OCI-LY7 (cell line): ENCODE data around the gene C4orf51. TPM values are rescaled to one million over a fixed set of nuclear protein-coding genes. Genes with fewer than 3 reads are reported as not detected.

ENCODE experiments used
- BruUV-seq: library from RNA; stranded (reverse); fragments of 400-500 nt; replicated peaks from 2 replicates; lab custom pipeline; 2021; lab: Mats Ljungman, UMichigan
- CTCF ChIA-PET: fragments of 300-600 bp; sonication (Branson Sonifier 250); formaldehyde crosslinking; loops from one replicate; lab custom pipeline; 2022; ENCODE audit warnings: antibody characterized with exemption; ENCODE audit not compliant: unreplicated experiment; lab: Charles Lee
- POLR2A ChIA-PET: fragments of 300-600 bp; sonication (Branson Sonifier 250); formaldehyde crosslinking; loops from one replicate; lab custom pipeline; 2022; ENCODE audit warnings: antibody characterized with exemption; lab: Charles Lee
- DNase-seq: peaks from one replicate; pipeline ENCODE4 v3.0.0-alpha.2; 2015; ENCODE audit warnings: low spot score
- H2AFZ ChIP-seq: fragments of 200-600 bp; sonication (generic), shearing (Covaris generic); 2 replicates; pipeline ENCODE4 v1.6.1; 2014; ENCODE audit warnings: mild to moderate bottlenecking, antibody characterized with exemption, low read length, moderate library complexity
- H3K27ac ChIP-seq: fragments of 200-600 bp; sonication (generic); 2 replicates; pipeline ENCODE4 v1.5.1; 2014; ENCODE audit warnings: mixed run types, low read depth, mild to moderate bottlenecking, moderate library complexity, low read length, inconsistent platforms; ENCODE audit not compliant: poor library complexity, severe bottlenecking
- H3K36me3 ChIP-seq: fragments of 200-600 bp; sonication (generic); 2 replicates; pipeline ENCODE4 v1.6.1; 2014; ENCODE audit warnings: mild to moderate bottlenecking, antibody characterized with exemption, low read length, moderate library complexity, mixed read lengths; ENCODE audit not compliant: insufficient read depth
- H3K4me1 ChIP-seq: fragments of 200-600 bp; sonication (generic); 2 replicates; pipeline ENCODE4 v1.5.1; 2014; ENCODE audit warnings: mild to moderate bottlenecking, low read length; ENCODE audit not compliant: insufficient read depth, poor library complexity, severe bottlenecking
- H3K4me2 ChIP-seq: fragments of 200-600 bp; sonication (generic); 2 replicates; pipeline ENCODE4 v1.6.1; 2014; ENCODE audit warnings: mild to moderate bottlenecking, low read length
- H3K4me3 ChIP-seq: fragments of 200-600 bp; sonication (generic); 2 replicates; pipeline ENCODE4 v1.5.1; 2014; ENCODE audit warnings: mild to moderate bottlenecking, low read depth, low read length; ENCODE audit not compliant: poor library complexity, severe bottlenecking
- H3K79me2 ChIP-seq: fragments of 200-600 bp; sonication (generic); 2 replicates; pipeline ENCODE4 v1.6.1; 2016; ENCODE audit warnings: low read depth, mild to moderate bottlenecking, low read length, moderate library complexity, mixed read lengths; ENCODE audit not compliant: insufficient read depth
- H3K9me2 ChIP-seq: fragments of 200-600 bp; sonication (generic); 2 replicates; pipeline ENCODE4 v1.6.1; 2016; ENCODE audit warnings: mild to moderate bottlenecking, low read length, mixed read lengths; ENCODE audit not compliant: insufficient read depth
- H3K9me3 ChIP-seq: fragments of 200-600 bp; sonication (generic); 2 replicates; pipeline ENCODE4 v1.6.1; 2014; ENCODE audit warnings: mild to moderate bottlenecking, mixed run types, low read length, mixed read lengths
- H4K20me1 ChIP-seq: fragments of 200-600 bp; sonication (generic); 2 replicates; pipeline ENCODE4 v1.6.1; 2014; ENCODE audit warnings: mild to moderate bottlenecking, antibody characterized with exemption, low read length, moderate library complexity, mixed read lengths; ENCODE audit not compliant: insufficient read depth
- EZH2phosphoT487 ChIP-seq: fragments of 200-600 bp; sonication (generic); IDR thresholded peaks from 2 replicates; pipeline ENCODE4 v1.6.1; 2018; ENCODE audit warnings: low read depth, borderline replicate concordance, mild to moderate bottlenecking, mixed run types, antibody characterized with exemption, low read length, moderate library complexity, mixed read lengths
- intact Hi-C: fragments of 100-400 bp; cut with micrococcal nuclease; formaldehyde crosslinking; loops from one replicate; pipeline ENCODE4 v1.10.0; 2022; ENCODE audit not compliant: unreplicated experiment
- total RNA-seq, 2 experiments: library from RNA; depleted of rRNA in 1 of 2; stranded (reverse); fragments of >200 nt in 1 of 2; shearing (Covaris generic) in 1 of 2; gene quantifications; 2 replicates each; pipeline ENCODE4 v1.2.3, GENCODE V29; 2014 to 2022
- TF ChIP-seq, protein P1 (sequence below): fragments of 200-600 bp; sonication (generic); conservative IDR thresholded peaks from 2 replicates; pipeline ENCODE4 v1.5.1; 2014; ENCODE audit warnings: mild to moderate bottlenecking, antibody characterized with exemption, low read length, moderate library complexity, mixed read lengths

Gene C4orf51
- total RNA-seq, 2 experiments from 2014 or later: not detected

DNA sequence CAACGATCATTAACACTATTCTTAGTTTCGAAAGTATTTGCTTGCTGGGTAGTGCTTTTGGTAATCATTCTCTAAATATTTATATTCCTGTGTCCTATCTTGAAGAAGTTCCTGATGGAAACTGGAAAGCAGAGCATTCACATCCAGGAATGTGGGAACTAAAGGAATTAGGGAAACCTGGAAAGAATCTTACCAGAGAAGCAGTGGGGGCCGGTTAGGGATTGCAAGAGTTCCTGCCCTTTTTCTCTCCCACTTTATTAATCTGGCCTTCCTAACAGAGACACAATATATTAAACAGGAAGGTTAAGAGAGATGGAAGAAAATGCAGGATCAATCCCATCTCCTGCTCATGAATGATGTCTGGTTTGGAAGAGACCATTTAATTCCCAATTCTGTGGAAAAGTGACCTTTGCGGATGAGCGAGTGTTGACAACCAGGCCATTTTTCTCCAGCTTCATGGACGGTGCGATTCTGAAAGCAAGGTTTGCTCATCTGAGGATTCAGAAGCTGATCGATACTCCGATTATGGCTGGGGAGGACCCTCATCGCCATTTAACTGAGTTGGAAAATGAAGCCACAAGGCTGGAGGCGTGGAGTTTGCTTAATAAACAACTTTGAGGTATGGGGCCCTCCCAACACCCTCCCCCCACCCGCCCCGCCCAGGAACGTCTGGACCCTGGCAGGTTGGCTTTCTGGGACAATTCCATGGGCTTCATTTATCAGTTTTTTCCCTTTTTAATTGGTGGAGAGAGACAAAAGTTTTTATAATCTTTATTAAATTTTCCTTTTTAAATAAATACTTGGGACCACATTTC, 52.3 kb downstream of the C4orf51 start:
- TF ChIP-seq, protein P1, sequence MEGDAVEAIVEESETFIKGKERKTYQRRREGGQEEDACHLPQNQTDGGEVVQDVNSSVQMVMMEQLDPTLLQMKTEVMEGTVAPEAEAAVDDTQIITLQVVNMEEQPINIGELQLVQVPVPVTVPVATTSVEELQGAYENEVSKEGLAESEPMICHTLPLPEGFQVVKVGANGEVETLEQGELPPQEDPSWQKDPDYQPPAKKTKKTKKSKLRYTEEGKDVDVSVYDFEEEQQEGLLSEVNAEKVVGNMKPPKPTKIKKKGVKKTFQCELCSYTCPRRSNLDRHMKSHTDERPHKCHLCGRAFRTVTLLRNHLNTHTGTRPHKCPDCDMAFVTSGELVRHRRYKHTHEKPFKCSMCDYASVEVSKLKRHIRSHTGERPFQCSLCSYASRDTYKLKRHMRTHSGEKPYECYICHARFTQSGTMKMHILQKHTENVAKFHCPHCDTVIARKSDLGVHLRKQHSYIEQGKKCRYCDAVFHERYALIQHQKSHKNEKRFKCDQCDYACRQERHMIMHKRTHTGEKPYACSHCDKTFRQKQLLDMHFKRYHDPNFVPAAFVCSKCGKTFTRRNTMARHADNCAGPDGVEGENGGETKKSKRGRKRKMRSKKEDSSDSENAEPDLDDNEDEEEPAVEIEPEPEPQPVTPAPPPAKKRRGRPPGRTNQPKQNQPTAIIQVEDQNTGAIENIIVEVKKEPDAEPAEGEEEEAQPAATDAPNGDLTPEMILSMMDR: no peak
- TF ChIP-seq EZH2phosphoT487: no peak
- no peaks in the 10 kb centered on the region for H3K9me2 ChIP-seq
- H3K4me1 ChIP-seq: peaks cover 6% of the 10 kb centered on the region
- CTCF ChIA-PET: no interaction called here
- H3K9me3 ChIP-seq: no peaks in the 10 kb centered on the region
- H3K4me3 ChIP-seq: peak overlapping the region; percentile 69
- H3K27ac ChIP-seq: no peak overlapping the region
- no TSS peak for BruUV-seq
- H2AFZ ChIP-seq: peak overlapping the region; percentile 93
- intact Hi-C loops: no loop called here
- H3K79me2 ChIP-seq: no peaks in the 10 kb centered on the region
- no peak for DNase-seq
- no peaks in the 10 kb centered on the region for H4K20me1 ChIP-seq
- H3K4me2 ChIP-seq: peak overlapping the region; percentile 74
- no peaks in the 10 kb centered on the region for H3K36me3 ChIP-seq
- POLR2A ChIA-PET: no interaction called here

DNA sequence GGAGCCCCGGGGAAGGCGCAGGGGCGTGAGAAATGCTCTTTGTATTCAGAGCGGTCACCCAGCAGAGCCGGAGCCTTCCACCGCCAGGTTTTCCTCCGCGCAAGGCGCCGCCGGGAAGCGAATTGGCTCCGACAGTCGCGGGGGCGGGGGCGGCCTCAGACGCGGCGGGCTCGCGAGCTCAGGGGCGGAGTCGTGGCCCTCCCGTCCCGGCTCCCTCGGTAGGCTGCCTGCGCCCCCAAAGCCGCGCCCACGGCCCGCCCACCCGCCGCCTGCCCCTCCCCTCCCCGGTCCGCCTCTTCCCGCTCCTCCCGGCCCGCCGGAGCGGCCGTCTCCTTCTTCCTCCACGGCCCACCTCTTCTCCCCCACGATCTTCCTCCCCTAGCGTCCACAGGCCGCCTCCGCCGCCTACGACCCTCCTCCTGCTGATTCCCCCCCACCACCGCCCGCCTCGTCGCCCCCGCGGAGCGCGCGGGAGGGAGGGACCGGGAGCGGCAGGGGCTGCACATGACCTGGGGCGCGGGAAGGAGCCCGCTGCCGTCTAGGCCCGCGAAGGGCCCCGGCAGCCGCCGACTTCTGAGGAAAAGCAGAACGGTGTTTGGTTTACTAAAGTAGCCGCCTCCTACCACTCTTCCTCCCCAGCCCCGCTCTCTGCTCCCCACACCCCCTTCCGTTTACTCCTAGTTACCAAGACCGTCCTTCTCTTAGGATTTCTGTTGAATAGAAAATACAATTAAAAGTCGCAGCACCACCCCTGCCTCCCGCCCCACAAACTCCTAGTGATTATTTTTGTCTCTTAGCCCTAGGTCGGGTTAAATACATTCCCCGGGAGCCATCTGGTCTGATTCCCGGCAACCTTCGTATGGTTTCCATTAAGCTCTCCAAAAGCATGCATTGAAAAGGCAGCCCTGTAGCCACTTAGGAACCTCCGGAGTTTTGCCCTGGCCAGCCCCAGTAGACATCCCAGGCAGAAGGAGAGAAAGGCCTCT, 53.2 kb downstream of the C4orf51 start:
- peak overlapping the region; percentile 74 for H3K4me2 ChIP-seq

More for the DNA sequence above, 53.2 kb downstream of the C4orf51 start:
- Histone ChIP-seq H3K4me3 (peak overlapping the region; percentile 69), H3K9me2 (no peaks in the 10 kb centered on the region), H3K79me2 (no peaks in the 10 kb centered on the region), H4K20me1 (no peaks in the 10 kb centered on the region), H2AFZ (peak overlapping the region; percentile 93), H3K9me3 (no peaks in the 10 kb centered on the region), H3K4me1 (peaks cover 6% of the 10 kb centered on the region), H3K27ac (no peak overlapping the region), H3K36me3 (no peaks in the 10 kb centered on the region)
- peak; percentile 81 for DNase-seq
- TF ChIP-seq, protein P1: no peak
- no peak for TF ChIP-seq EZH2phosphoT487
- intact Hi-C loops: no loop called here
- BruUV-seq: no TSS peak
- ChIA-PET POLR2A (interaction anchor here (1.3 kb wide), 1 partner anchor 11 kb away, joined by 5 read pairs; no protein-coding TSS in a partner anchor), CTCF (no interaction called here)
